ENCODE measurements around the gene ATXN1. TPM values are rescaled to one million over a fixed set of nuclear protein-coding genes. Genes with fewer than 3 reads are reported as not detected.

The ATXN1 gene
- polyA plus RNA-seq, 1 of the 3 experiments (the other 2 are of a cell fraction), result 7.9 TPM

- TF ChIP-seq GATA2 (CRISPR knock-in tag; IDR thresholded peaks at IDR 0.05), result no peak
- no peak for TF ChIP-seq RCOR1 (IDR thresholded peaks at IDR 0.05; ENCODE audit: low read length)
- TF ChIP-seq CHD2 (IDR thresholded peaks at IDR 0.05; ENCODE audit: low read length, partially characterized antibody), result no peak
These were observed 504.5 kb downstream of the ATXN1 start (continued) for GRCh38 chr6:16256781-16257180.

- H3K4me3 ChIP-seq (ENCODE audit: low read depth in 2 of 2, low read length in 1 of 2), result no peak overlapping the region
- H2AFZ ChIP-seq (ENCODE audit: low read depth), result no peak overlapping the region
- WGBS (ENCODE audit: low lambda C conversion rate), result 90% methylated on average over 9 of the region's 9 CpGs
These were observed 506.7 kb downstream of the ATXN1 start for GRCh38 chr6:16254535-16254934.

GRCh38 chr6:16253399-16254144 lies 507.7 kb downstream of the ATXN1 start:
- CTCF ChIA-PET, result interaction anchor here (1.0 kb wide), 1 partner anchor 23 kb away, joined by 3 read pairs; no protein-coding TSS in a partner anchor
- Histone ChIP-seq H3K9me3 (0 out of 2 replicates have a peak, but pooled peaks cover 4% of the 10 kb centered on the region), H4K20me1 (ENCODE audit: insufficient read depth) (no peaks in the 10 kb centered on the region), H3K27me3 (ENCODE audit: insufficient read depth) (no peaks in the 10 kb centered on the region), H3K79me2 (ENCODE audit: insufficient read depth) (no peaks in the 10 kb centered on the region), H3K4me3 (ENCODE audit: low read depth in 2 of 2, low read length in 1 of 2) (no peak overlapping the region), H3K27ac (ENCODE audit: low read depth in 2 of 2, low read length in 1 of 2) (no peak overlapping the region), H3K9ac (no peak overlapping the region), H2AFZ (ENCODE audit: low read depth) (no peak overlapping the region), H3K36me3 (replicated peaks in 1 of 2; ENCODE audit: control insufficient read depth in 1 of 2, insufficient read depth in 2 of 2, low read length in 1 of 2) (no peaks in the 10 kb centered on the region), H3K9me2 (no peaks in the 10 kb centered on the region), H3F3A (replicated peaks; ENCODE audit: insufficient read depth) (no peaks in the 10 kb centered on the region), H3K4me2 (no peak overlapping the region), H3K4me1 (ENCODE audit: control insufficient read depth in 1 of 2, insufficient read depth in 2 of 2, low read depth in 1 of 2, low read length in 1 of 2) (no peaks in the 10 kb centered on the region; a peak in 1 of 4 replicates)
- WGBS (ENCODE audit: low lambda C conversion rate), result 92% methylated on average over 10 of the region's 10 CpGs
- POLR2A ChIA-PET, result no interaction called here
- no peak for DNase-seq
- TF ChIP-seq RAD21 (IDR thresholded peaks at IDR 0.05; ENCODE audit: low read length), result no peak
- TF ChIP-seq USF2 (IDR thresholded peaks at IDR 0.05; ENCODE audit: borderline replicate concordance, low read depth, low read length), result no peak
- TF ChIP-seq RCOR1 (IDR thresholded peaks at IDR 0.05; ENCODE audit: low read length), result no peak
- no peak for TF ChIP-seq NRF1 (IDR thresholded peaks at IDR 0.05; ENCODE audit: low read depth, low read length)
- no peak for TF ChIP-seq MEF2A (IDR thresholded peaks at IDR 0.05; ENCODE audit: borderline replicate concordance, low read depth)
- no peak for TF ChIP-seq PBX3 (IDR thresholded peaks at IDR 0.05)

More at GRCh38 chr6:16254535-16254934, 506.7 kb downstream of the ATXN1 start:
- Histone ChIP-seq H3K9me2 (no peaks in the 10 kb centered on the region), H3K9ac (no peak overlapping the region), H4K20me1 (ENCODE audit: insufficient read depth) (no peaks in the 10 kb centered on the region), H3F3A (replicated peaks; ENCODE audit: insufficient read depth) (no peaks in the 10 kb centered on the region), H3K9me3 (0 out of 2 replicates have a peak, but pooled peaks cover 4% of the 10 kb centered on the region), H3K4me1 (ENCODE audit: control insufficient read depth in 1 of 2, insufficient read depth in 2 of 2, low read depth in 1 of 2, low read length in 1 of 2) (no peaks in the 10 kb centered on the region; a peak in 1 of 4 replicates), H3K27ac (ENCODE audit: low read depth in 2 of 2, low read length in 1 of 2) (no peak overlapping the region), H3K4me2 (no peak overlapping the region), H3K79me2 (ENCODE audit: insufficient read depth) (no peaks in the 10 kb centered on the region), H3K27me3 (ENCODE audit: insufficient read depth) (no peaks in the 10 kb centered on the region), H3K36me3 (replicated peaks in 1 of 2; ENCODE audit: control insufficient read depth in 1 of 2, insufficient read depth in 2 of 2, low read length in 1 of 2) (no peaks in the 10 kb centered on the region)
- ChIA-PET POLR2A (no interaction called here), CTCF (no interaction called here)
- no peak for DNase-seq
- TF ChIP-seq CHD2 (IDR thresholded peaks at IDR 0.05; ENCODE audit: low read length, partially characterized antibody) (no peak), USF2 (IDR thresholded peaks at IDR 0.05; ENCODE audit: borderline replicate concordance, low read depth, low read length) (no peak), POLR2AphosphoS5 (IDR thresholded peaks at IDR 0.05; ENCODE audit: low read depth, low read length) (no peak), RFX5 (IDR thresholded peaks at IDR 0.05; ENCODE audit: low read length) (no peak), RXRA (IDR thresholded peaks at IDR 0.05; ENCODE audit: borderline replicate concordance, low read depth) (no peak), YY1 (IDR thresholded peaks at IDR 0.05; ENCODE audit: low read depth) (no peak)

Measured in SK-N-SH (cell line).